Left ventricle myocardium superior (tissue), 1 donor: Measurements from ENCODE around the gene MSH3. TPM values are rescaled to one million over a fixed set of nuclear protein-coding genes. Genes with fewer than 3 reads are reported as not detected.
"Not testable (repeated sequence)": the region's sequence is repeated elsewhere in the genome, so short reads cannot be mapped to it uniquely, and the experiment has no call there.

Experiments
- ATAC-seq: fragments of 200-7000 bp; cut with Tn5 transposase; one replicate; pipeline ENCODE4 v1.9.1; 2020; ENCODE audit warnings: mild to moderate bottlenecking, moderate library complexity
- DNase-seq: peaks from one replicate; pipeline ENCODE4 v3.0.0-alpha.2; 2020
- intact Hi-C: fragments of 100-400 bp; cut with micrococcal nuclease; formaldehyde crosslinking; loops from one replicate; pipeline ENCODE4 v1.11.0; 2022
- total RNA-seq: library from RNA; stranded (reverse); fragmentation: NEBNext Ultra II Directional; extraction: Animal tissue kit (Norgen Biotek cat#: 25700); gene quantifications from one replicate; pipeline ENCODE4 v1.2.1, GENCODE V29; 2021
- donor health status: DM: no; HTN: yes; CAD: no; lungs with severe emphysema.

MSH3 gene
- total RNA-seq, 1 donor from 2014 or later = 11.9 TPM

- DNase-seq = no peak
- no peak for ATAC-seq
- intact Hi-C loops = no loop called here
Observed at GRCh38 chr5:80810425-80810824, 156.0 kb downstream of the MSH3 start.

- intact Hi-C loops = no loop called here
- DNase-seq (no peak), ATAC-seq (no peak)
Observed at GRCh38 chr5:80816590-80816989, 162.1 kb downstream of the MSH3 start.

DNA sequence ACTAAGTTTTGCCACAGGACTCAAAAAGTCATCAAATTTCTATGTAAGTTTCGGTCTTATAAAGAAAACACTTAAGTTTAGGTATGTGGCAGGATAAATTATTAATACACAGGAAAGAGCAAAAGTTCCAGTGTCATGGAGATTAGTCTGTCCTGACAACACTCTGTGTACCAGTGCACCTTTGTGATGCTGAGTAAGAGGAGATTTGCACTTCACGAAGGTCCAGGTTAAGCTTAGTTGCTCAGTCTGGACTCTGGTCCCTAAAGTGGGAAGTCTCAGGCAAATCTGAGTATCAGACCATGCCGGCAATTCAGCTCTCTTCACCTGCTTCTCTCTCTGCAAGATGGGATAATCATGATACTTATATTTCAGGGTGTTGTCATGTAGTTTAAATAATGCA, 166.2 kb downstream of the MSH3 start:
- intact Hi-C loops = no loop called here
- ATAC-seq = no peak

DNA sequence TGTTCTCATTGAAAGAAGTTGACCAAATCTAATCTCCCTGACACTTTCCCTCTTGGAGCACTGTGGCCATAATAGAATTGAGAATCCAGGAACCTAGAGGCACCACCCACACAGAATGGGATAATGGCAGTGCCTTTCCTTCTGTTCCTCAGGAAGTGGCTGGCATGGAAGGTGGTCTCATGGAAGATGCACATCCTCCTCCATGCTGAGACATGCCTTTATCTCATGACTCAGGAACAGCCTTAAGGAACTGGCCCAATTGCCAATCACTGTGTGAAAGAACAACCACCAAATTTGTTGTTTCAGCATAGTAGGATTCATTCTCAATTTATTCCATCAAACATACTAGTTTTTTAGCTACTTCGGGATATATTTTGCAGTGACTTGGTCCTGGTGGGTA, 168.2 kb downstream of the MSH3 start:
- ATAC-seq (no peak), DNase-seq (no peak)
- intact Hi-C loops = no loop called here

More for the DNA sequence above, 166.2 kb downstream of the MSH3 start:
- DNase-seq = no peak

- ATAC-seq, intact Hi-C loops, DNase-seq: not testable (repeated sequence)
Observed at GRCh38 chr5:80824159-80824558, 169.7 kb downstream of the MSH3 start.

GRCh38 chr5:80825786-80826460, 171.5 kb downstream of the MSH3 start:
- DNase-seq (no peak), ATAC-seq (no peak)
- intact Hi-C loops = no loop called here

DNA sequence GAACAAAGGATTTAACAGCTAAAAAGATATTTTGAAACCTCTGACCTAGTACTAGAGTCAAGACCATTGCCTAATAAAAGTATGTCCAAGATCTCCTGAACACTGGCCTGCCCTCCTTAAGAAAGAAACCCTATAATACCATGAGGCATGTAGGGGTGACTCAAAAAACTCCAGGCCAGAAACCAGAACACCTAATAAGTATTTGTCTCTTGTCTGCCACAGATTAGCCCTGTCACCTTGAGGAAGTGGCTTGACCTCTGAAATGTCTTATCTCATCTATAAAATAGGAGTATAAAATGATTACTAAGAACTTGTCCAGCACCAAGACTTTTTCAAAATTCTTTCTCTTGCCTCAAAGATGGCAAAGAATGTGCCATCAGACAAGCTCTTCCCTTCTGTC, 180.3 kb downstream of the MSH3 start:
- no peak for ATAC-seq
- no peak for DNase-seq
- intact Hi-C loops = no loop called here

- DNase-seq (no peak), ATAC-seq (no peak)
- intact Hi-C loops = no loop called here
Observed at GRCh38 chr5:80835128-80835527, 180.7 kb downstream of the MSH3 start.

DNA sequence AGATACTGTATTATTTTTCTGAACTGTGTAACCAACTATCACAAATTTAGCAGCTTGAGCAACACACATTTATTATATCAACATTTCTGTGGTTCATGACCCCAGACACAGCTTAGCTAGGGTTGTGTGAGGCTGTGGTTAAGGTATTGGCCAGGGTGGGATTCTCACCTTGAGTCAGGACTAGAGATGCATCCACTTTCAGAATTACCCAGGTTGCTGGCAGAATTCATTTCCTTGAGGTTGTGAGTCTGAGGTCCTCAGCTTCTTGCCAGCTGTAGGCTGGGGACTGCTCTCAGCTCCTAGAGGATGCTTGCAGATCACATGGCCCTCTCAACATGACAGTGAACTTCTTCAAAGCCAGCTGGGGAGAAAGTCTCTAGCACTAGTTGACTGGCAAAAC, 183.2 kb downstream of the MSH3 start:
- intact Hi-C loops = no loop called here
- no peak for DNase-seq
- no peak for ATAC-seq

GRCh38 chr5:80841026-80841797, 186.8 kb downstream of the MSH3 start:
- DNase-seq, ATAC-seq, intact Hi-C loops: not testable (repeated sequence)

DNA sequence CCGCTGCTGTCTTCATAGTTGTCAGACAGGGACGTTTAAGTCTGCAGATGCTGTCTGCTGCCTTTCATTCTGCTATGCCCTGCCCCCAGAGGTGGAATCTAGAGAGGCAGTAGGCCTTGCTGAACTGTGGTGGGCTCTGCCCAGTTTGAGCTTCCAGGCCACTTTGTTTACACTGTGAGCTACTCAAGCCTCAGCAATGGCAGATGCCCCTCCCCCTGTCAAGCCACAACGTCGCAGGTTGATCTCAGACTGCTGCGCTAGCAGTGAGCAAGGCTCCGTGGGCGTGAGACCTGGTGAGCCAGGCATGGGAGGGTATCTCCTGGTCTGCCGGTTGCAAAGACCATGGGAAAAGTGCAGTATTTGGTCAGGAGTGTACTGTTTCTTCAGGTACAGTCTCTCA, 192.0 kb downstream of the MSH3 start:
- ATAC-seq, intact Hi-C loops, DNase-seq: not testable (repeated sequence)

DNA sequence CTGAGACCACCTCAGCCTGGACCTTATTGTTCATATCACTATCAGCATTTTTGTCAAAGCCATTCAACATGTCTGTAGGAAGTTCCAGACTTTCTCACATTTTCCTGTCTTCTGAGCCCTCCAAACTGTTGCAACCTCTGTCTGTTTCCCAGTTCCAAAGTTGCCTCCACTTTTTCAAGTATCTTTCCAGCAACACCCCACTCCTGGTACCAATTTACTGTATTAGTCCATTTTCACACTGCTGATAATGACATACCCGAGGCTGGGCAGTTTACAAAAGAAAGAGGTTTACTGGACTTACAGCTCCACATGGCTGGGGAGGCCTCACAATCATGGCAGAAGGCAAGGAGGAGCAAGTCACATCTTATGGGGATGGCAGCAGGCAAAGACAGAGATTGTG, 195.7 kb downstream of the MSH3 start:
- DNase-seq, intact Hi-C loops, ATAC-seq: not testable (repeated sequence)

DNA sequence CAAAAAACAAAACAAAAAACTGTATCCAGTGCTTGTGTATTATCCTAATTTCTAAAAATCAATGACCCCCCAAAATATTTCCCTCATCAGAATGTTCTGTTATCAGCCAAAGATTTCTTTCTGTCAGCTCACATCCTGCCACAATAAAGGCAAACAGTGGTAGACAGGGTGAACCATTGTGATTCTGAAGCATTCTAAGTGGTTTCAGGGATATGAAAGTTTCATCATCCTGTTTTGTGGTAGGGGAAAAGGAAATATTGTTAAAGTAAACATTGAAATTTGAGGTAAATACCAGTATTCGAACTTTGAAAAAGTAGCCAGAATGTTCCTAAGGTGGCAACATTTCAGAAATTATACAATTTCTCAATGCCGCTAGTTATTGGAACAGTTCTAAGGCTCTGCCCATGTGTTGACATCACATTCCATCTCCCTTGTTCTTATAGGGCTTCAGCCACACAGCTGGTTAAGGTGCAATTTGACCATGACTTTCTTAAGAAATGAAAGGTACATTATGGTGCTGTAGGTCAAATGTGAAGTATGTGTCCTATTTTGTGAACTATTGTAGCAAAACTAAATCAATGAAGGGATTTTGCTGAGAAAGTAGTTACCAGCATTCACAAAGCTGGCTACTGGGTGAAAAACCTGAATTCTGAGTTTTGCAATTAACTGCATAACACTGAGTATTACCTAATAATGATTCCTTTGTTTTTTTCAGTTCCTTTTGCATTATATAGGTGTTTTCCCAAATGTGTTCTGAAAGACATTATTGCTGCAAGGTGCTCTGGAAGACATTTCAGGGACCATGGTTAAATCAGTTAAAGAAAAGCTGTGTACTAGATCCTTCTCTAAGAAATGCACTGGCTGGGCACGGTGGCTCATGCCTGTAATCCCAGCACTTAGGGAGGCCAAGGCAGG, 198.1 kb downstream of the MSH3 start:
- intact Hi-C loops = no loop called here
- ATAC-seq = no peak
- DNase-seq = no peak

DNA sequence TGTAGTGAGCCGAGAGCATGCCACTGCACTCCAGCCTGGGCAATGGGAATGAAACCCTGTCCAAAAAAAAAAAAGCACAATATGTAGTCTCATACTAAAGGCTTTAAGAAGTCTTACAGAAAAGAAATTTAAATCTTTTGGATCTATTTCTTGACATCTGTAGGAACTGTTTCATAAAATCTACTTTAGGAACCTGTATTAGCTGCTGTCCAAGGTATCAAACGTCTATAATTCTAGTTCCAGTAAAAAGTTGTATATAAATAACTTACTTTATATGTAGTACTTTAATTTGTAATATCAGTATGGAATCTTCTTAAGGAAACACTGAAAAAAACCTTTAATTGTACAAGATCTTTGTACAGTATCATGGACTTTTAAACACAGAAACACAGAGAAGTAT, 199.0 kb downstream of the MSH3 start:
- ATAC-seq (no peak), DNase-seq (no peak)
- intact Hi-C loops = no loop called here

DNA sequence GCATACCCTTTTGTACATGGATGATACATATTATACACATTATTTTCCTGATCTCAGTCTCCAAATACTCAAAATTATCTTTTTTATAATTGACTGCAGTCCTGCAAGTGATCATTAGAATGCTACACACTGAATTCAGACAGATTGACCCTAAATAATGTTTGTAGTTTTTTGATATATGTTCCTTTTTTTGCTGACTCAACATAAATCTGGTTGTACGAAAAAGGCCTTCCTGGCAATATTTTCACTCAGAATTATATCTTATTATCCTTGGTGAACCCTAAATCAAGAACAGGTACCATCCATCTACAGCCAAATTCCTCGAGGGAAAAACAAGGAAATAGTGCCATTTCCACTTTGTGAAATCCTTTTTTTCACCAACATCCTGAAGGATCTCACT, 200.1 kb downstream of the MSH3 start:
- intact Hi-C loops = no loop called here
- DNase-seq (no peak), ATAC-seq (no peak)

DNA sequence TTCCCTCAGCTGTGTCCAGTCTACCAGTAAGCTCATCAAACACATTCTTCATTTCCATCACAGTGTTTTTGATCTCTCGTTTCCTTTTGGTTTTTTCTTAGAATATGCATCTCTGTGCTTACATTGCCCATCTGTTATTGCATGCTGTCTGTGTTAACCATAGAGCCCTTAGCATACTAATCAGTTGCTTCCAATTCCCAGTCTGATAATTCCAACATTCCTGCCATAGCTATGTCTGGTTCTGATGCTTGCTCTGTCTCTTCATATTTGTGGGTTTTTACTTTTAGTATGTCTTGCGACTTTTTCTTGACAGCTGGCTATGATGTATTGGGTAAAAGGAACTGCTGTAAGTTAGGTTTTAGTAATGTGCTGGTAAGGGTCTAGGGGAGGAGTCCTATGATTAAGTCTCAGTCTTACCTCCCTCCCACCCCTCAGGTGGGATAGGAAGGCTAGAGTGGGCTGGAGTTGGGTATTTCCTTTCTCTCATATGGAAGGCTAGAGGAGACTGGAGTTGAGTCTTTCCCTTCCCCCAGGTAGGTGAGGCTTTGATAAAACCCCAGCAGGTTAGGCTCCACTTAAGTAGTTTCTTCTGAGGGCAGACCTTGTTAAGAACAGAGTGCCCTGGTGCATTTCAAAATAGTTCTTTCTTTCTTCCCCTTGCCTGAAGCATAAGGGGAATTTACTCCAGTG, 206.6 kb downstream of the MSH3 start:
- no peak for ATAC-seq
- intact Hi-C loops = no loop called here

DNA sequence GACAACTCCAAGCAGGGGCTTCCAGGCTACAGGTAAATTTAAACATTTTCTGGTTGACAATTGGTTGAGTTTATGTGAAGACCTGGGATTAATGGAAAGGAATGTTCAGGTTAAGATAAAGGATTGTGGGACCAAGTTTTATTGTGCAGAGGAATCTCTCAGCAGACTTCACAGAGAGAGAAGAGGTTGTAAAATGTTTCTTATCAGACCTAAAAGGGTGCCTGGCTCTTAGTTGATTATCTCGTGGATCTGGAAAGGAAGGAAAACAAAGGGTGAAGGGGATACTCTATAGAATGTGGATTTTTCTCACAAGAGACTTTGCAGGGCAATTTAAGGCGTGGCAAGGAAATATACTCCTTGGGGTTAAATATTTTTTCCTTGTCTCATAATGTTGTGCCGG, 209.3 kb downstream of the MSH3 start:
- intact Hi-C loops = no loop called here
- no peak for DNase-seq
- ATAC-seq = no peak

More for the DNA sequence above, 206.6 kb downstream of the MSH3 start:
- DNase-seq = no peak

GRCh38 chr5:80864109-80864508, 209.7 kb downstream of the MSH3 start:
- DNase-seq (no peak), ATAC-seq (no peak)
- intact Hi-C loops = no loop called here

- intact Hi-C loops = no loop called here
- ATAC-seq (no peak), DNase-seq (no peak)
Observed at GRCh38 chr5:80864706-80865435, 210.4 kb downstream of the MSH3 start.
